Mesenchymal stem cell (in vitro differentiated cells and primary cell): ENCODE measurements around the gene ATP6V1A.

Experiments
- DNase-seq: peaks from one replicate; pipeline ENCODE4 v3.0.0-alpha.2; 2013
- H2AFZ ChIP-seq: one replicate; pipeline ENCODE4 v1.6.1; 2013; ENCODE audit warnings: low read depth, mild to moderate bottlenecking, control low read depth, inconsistent platforms, low read length, moderate library complexity
- H2AK5ac ChIP-seq: 2 replicates; pipeline ENCODE4 v1.6.1; 2013; ENCODE audit warnings: low read length, moderate library complexity, mild to moderate bottlenecking, inconsistent platforms; ENCODE audit not compliant: severe bottlenecking
- H2BK120ac ChIP-seq: one replicate; pipeline ENCODE4 v1.6.1; 2013; ENCODE audit warnings: low read depth, mild to moderate bottlenecking, inconsistent platforms, low read length, moderate library complexity
- H2BK12ac ChIP-seq, 2 experiments: one replicate each; pipeline ENCODE4 v1.6.1; 2013; ENCODE audit warnings: inconsistent platforms in 2 of 2, low read length in 2 of 2, mild to moderate bottlenecking in 2 of 2, moderate library complexity in 2 of 2, control low read depth in 1 of 2
- H2BK15ac ChIP-seq: one replicate; pipeline ENCODE4 v1.6.1; 2013; ENCODE audit warnings: mild to moderate bottlenecking, low read depth, inconsistent platforms; ENCODE audit not compliant: poor library complexity, severe bottlenecking
- H2BK5ac ChIP-seq: 2 replicates; pipeline ENCODE4 v1.6.1; 2013; ENCODE audit warnings: low read depth, mild to moderate bottlenecking, low read length, control low read depth, inconsistent platforms; ENCODE audit not compliant: poor library complexity, severe bottlenecking
- H3K14ac ChIP-seq, 2 experiments: one replicate each; pipeline ENCODE4 v1.6.1; 2013; ENCODE audit warnings: inconsistent platforms in 2 of 2, low read length in 2 of 2, control low read depth in 1 of 2, mild to moderate bottlenecking in 1 of 2, moderate library complexity in 1 of 2
- H3K18ac ChIP-seq, 2 experiments: one replicate each; pipeline ENCODE4 v1.6.1; 2013; ENCODE audit warnings: inconsistent platforms in 2 of 2, low read length in 2 of 2, control low read depth in 1 of 2, low read depth in 1 of 2, mild to moderate bottlenecking in 1 of 2
- H3K23ac ChIP-seq, 2 experiments: one replicate each; pipeline ENCODE4 v1.6.1; 2013; ENCODE audit warnings: inconsistent platforms in 2 of 2, low read length in 2 of 2, mild to moderate bottlenecking in 2 of 2, moderate library complexity in 2 of 2, control low read depth in 1 of 2
- H3K27ac ChIP-seq: 2 replicates; pipeline ENCODE4 v1.5.1; 2013; ENCODE audit warnings: mild to moderate bottlenecking, moderate library complexity, low read length, control low read depth, inconsistent platforms; ENCODE audit not compliant: poor library complexity, severe bottlenecking
- H3K27me3 ChIP-seq, 2 experiments: 2 replicates each; pipeline versions ENCODE4 v1.6.1 to v1.7.0; 2013; ENCODE audit warnings: low read length in 2 of 2, mild to moderate bottlenecking in 2 of 2, moderate library complexity in 2 of 2, control low read depth in 1 of 2, inconsistent platforms in 1 of 2; ENCODE audit not compliant: control insufficient read depth in 1 of 2, insufficient read depth in 1 of 2
- H3K36me3 ChIP-seq, 2 experiments: 2 replicates each; pipeline versions ENCODE4 v1.6.1 to v1.7.0; 2013; ENCODE audit warnings: low read length in 2 of 2, control low read depth in 1 of 2, inconsistent platforms in 1 of 2, low read depth in 1 of 2, mild to moderate bottlenecking in 1 of 2; ENCODE audit not compliant: insufficient read depth in 2 of 2, control insufficient read depth in 1 of 2
- H3K4ac ChIP-seq, 2 experiments: one replicate each; pipeline ENCODE4 v1.6.1; 2013; ENCODE audit warnings: inconsistent platforms in 2 of 2, low read length in 2 of 2, mild to moderate bottlenecking in 2 of 2, moderate library complexity in 2 of 2, control low read depth in 1 of 2, low read depth in 1 of 2
- H3K4me1 ChIP-seq: 2 replicates; pipeline ENCODE4 v1.6.1; 2013; ENCODE audit warnings: low read depth, low read length, control low read depth; ENCODE audit not compliant: control insufficient read depth, insufficient read depth
- H3K4me2 ChIP-seq: 2 replicates; pipeline ENCODE4 v1.6.1; 2013; ENCODE audit warnings: low read length, mild to moderate bottlenecking, inconsistent platforms; ENCODE audit not compliant: poor library complexity, severe bottlenecking
- H3K4me3 ChIP-seq, 2 experiments: 2 replicates each; pipeline versions ENCODE4 v1.5.1 to v1.7.0; 2013; ENCODE audit warnings: low read length in 2 of 2, mild to moderate bottlenecking in 2 of 2, control low read depth in 1 of 2, low read depth in 1 of 2; ENCODE audit not compliant: insufficient read depth in 1 of 2
- H3K79me1 ChIP-seq: replicated peaks from 2 replicates; pipeline ENCODE4 v1.6.1; 2013; ENCODE audit warnings: mild to moderate bottlenecking, control low read depth, low read length, inconsistent platforms; ENCODE audit not compliant: poor library complexity, severe bottlenecking
- H3K9ac ChIP-seq: 2 replicates; pipeline ENCODE4 v1.7.0; 2013; ENCODE audit warnings: mild to moderate bottlenecking, low read length, moderate library complexity
- H3K9me3 ChIP-seq: 2 replicates; pipeline ENCODE4 v1.7.0; 2013; ENCODE audit warnings: mild to moderate bottlenecking, low read length; ENCODE audit not compliant: control insufficient read depth
- H4K8ac ChIP-seq: one replicate; pipeline ENCODE4 v1.6.1; 2013; ENCODE audit warnings: inconsistent platforms, mild to moderate bottlenecking, low read length, moderate library complexity
- H4K91ac ChIP-seq: one replicate; pipeline ENCODE4 v1.6.1; 2013; ENCODE audit warnings: mild to moderate bottlenecking, low read length, inconsistent platforms
- WGBS: methylation state at CpG from one replicate; pipeline ENCODE4 v1.1.7; 2013; ENCODE audit warnings: mixed read lengths; 5-methylcytosine and 5-hydroxymethylcytosine counted together

ATP6V1A gene

GRCh38 chr3:113805249-113805648 lies 58.4 kb downstream of the ATP6V1A start:
- Histone ChIP-seq H3K27me3 (no peaks in the 10 kb centered on the region), H4K91ac (no peak overlapping the region), H2BK5ac (no peak overlapping the region), H3K36me3 (peaks cover 9 to 93% of the 10 kb centered on the region in 2 experiments), H3K79me1 (peaks cover 3% of the 10 kb centered on the region), H2BK12ac (no peak overlapping the region), H2AFZ (no peak overlapping the region), H3K14ac (no peak overlapping the region), H3K4me2 (no peak overlapping the region), H3K4ac (no peak overlapping the region), H4K8ac (no peak overlapping the region), H2BK15ac (no peak overlapping the region), H3K27ac (no peak overlapping the region), H3K18ac (no peak overlapping the region), H3K4me3 (no peak overlapping the region), H2BK120ac (no peak overlapping the region), H2AK5ac (no peak overlapping the region), H3K9ac (no peak overlapping the region), H3K4me1 (peaks cover 8% of the 10 kb centered on the region), H3K9me3 (no peaks in the 10 kb centered on the region), H3K23ac (no peak overlapping the region)
- 96% methylated on average over 2 of the region's 3 CpGs for WGBS
- DNase-seq, result no peak

GRCh38 chr3:113812854-113813253 lies 66.0 kb downstream of the ATP6V1A start:
- no peak overlapping the region for H3K14ac ChIP-seq
- H2BK12ac ChIP-seq, result no peak overlapping the region
- H3K9ac ChIP-seq, result no peak overlapping the region
- H3K4me1 ChIP-seq, result no peaks in the 10 kb centered on the region
- H3K4ac ChIP-seq, result no peak overlapping the region
- H3K27me3 ChIP-seq, result no peaks in the 10 kb centered on the region
- H3K4me2 ChIP-seq, result no peak overlapping the region
- no peak overlapping the region for H2BK15ac ChIP-seq
- H4K91ac ChIP-seq, result no peak overlapping the region
- H3K18ac ChIP-seq, result no peak overlapping the region
- no peaks in the 10 kb centered on the region for H3K79me1 ChIP-seq
- no peak for DNase-seq
- H3K27ac ChIP-seq, result no peak overlapping the region
- H2BK5ac ChIP-seq, result no peak overlapping the region
- peaks cover 0 to 46% of the 10 kb centered on the region in 2 experiments for H3K36me3 ChIP-seq
- H3K9me3 ChIP-seq, result no peaks in the 10 kb centered on the region
- WGBS, result 97% methylated on average over 3 of the region's 3 CpGs
- no peak overlapping the region for H2AFZ ChIP-seq
- H2AK5ac ChIP-seq, result no peak overlapping the region
- H3K4me3 ChIP-seq, result no peak overlapping the region
- no peak overlapping the region for H3K23ac ChIP-seq
- H2BK120ac ChIP-seq, result no peak overlapping the region
- no peak overlapping the region for H4K8ac ChIP-seq

DNA sequence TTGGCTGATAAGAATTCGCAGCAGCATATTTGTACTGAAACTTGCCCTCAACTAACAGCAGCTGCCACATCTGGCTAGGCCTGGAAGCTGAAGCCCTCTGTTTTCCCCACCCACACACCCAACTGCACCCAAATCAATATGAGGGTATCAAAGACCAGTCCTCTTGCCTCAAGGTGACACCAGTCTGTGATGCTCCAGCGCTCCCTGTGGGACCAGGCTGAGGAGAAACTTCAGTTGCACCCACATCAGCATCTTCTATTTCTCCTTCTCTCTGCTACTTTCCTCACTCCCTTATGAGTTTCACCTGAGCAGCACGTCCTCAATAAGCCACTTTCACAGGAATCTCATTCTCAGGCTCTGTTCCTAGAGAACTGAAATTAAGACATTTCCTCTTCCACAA lies 73.0 kb downstream of the ATP6V1A start:
- Histone ChIP-seq H4K8ac (no peak overlapping the region), H3K4me3 (no peak overlapping the region), H3K27ac (no peak overlapping the region), H3K9ac (no peak overlapping the region), H3K27me3 (no peaks in the 10 kb centered on the region), H4K91ac (no peak overlapping the region), H2BK120ac (no peak overlapping the region), H3K4ac (no peak overlapping the region), H3K9me3 (no peaks in the 10 kb centered on the region), H2AK5ac (no peak overlapping the region), H2BK15ac (no peak overlapping the region), H2BK5ac (no peak overlapping the region), H3K79me1 (no peaks in the 10 kb centered on the region), H3K18ac (no peak overlapping the region), H3K4me1 (no peaks in the 10 kb centered on the region), H3K36me3 (no peaks in the 10 kb centered on the region), H2AFZ (no peak overlapping the region), H3K4me2 (no peak overlapping the region), H3K23ac (no peak overlapping the region), H3K14ac (no peak overlapping the region), H2BK12ac (no peak overlapping the region)
- DNase-seq, result no peak
- 68% methylated on average over 3 of the region's 3 CpGs for WGBS

- Histone ChIP-seq H2AFZ (no peak overlapping the region), H3K9me3 (no peaks in the 10 kb centered on the region), H3K36me3 (no peaks in the 10 kb centered on the region), H3K79me1 (no peaks in the 10 kb centered on the region), H2AK5ac (no peak overlapping the region), H2BK15ac (no peak overlapping the region), H3K4me3 (no peak overlapping the region), H4K8ac (no peak overlapping the region), H3K14ac (no peak overlapping the region), H3K27me3 (no peaks in the 10 kb centered on the region), H2BK12ac (no peak overlapping the region), H3K23ac (no peak overlapping the region), H3K9ac (no peak overlapping the region), H3K4ac (no peak overlapping the region), H3K18ac (no peak overlapping the region), H2BK120ac (no peak overlapping the region), H2BK5ac (no peak overlapping the region), H3K4me2 (no peak overlapping the region), H4K91ac (no peak overlapping the region), H3K27ac (no peak overlapping the region), H3K4me1 (no peaks in the 10 kb centered on the region)
- no peak for DNase-seq
- no CpG with 5 or more reads among the region's 2 CpGs for WGBS
Observed at GRCh38 chr3:113825090-113825489, 78.3 kb downstream of the ATP6V1A start.
